HepG2 (cell line): ENCODE data around the gene HOXA11. TPM values are rescaled to one million over a fixed set of nuclear protein-coding genes. Genes with fewer than 3 reads are reported as not detected.

ENCODE experiments used
- ATF7 ChIP-seq, 2 experiments: fragments of 450-650 bp in 1 of 2; sonication (generic) in 1 of 2; formaldehyde crosslinking in 1 of 2; IDR thresholded peaks; 2 replicates each; pipeline versions ENCODE4 v1.4.0 to v1.6.1; 2016 to 2020; ENCODE audit warnings: antibody characterized with exemption in 1 of 2, mild to moderate bottlenecking in 1 of 2, missing genetic modification reagents in 1 of 2
- ERF ChIP-seq: IDR thresholded peaks from 2 replicates; pipeline ENCODE4 v1.6.1; 2018; ENCODE audit warnings: missing biosample characterization, missing genetic modification reagents
- HNF4A ChIP-seq: sonication (generic); formaldehyde crosslinking; IDR thresholded peaks from 2 replicates; pipeline ENCODE4 v1.4.0; 2020; ENCODE audit warnings: missing genetic modification reagents
- PRPF4 ChIP-seq: fragments of 200-400 bp; formaldehyde crosslinking; IDR thresholded peaks from 2 replicates; pipeline ENCODE4 v1.6.1; 2016; ENCODE audit warnings: low read length, low read depth; ENCODE audit not compliant: poor library complexity, severe bottlenecking
- SALL2 ChIP-seq: sonication (generic); formaldehyde crosslinking; IDR thresholded peaks from 2 replicates; pipeline ENCODE4 v1.8.1; 2023; ENCODE audit warnings: mild to moderate bottlenecking, missing genetic modification reagents, inconsistent platforms
- SIN3B ChIP-seq: fragments of 150-350 bp; IDR thresholded peaks from 2 replicates; pipeline ENCODE4 v1.6.1; 2014; ENCODE audit warnings: low read length
- SMARCE1 ChIP-seq: fragments of 450-650 bp; IDR thresholded peaks from 2 replicates; pipeline ENCODE4 v1.6.1; 2017; ENCODE audit warnings: borderline replicate concordance
- TCF7 ChIP-seq: sonication (generic); IDR thresholded peaks from 2 replicates; pipeline ENCODE4 v1.6.1; 2016; ENCODE audit warnings: antibody characterized with exemption, low read depth
- ZBTB7B ChIP-seq: sonication (generic); formaldehyde crosslinking; IDR thresholded peaks from 2 replicates; pipeline ENCODE4 v1.4.0; 2020; ENCODE audit warnings: missing genetic modification reagents
- ZFP37 ChIP-seq: sonication (generic); formaldehyde crosslinking; IDR thresholded peaks from 2 replicates; pipeline ENCODE4 v1.4.0; 2020; ENCODE audit warnings: missing genetic modification reagents, borderline replicate concordance
- ZNF253 ChIP-seq: sonication (generic); formaldehyde crosslinking; IDR thresholded peaks from 2 replicates; pipeline ENCODE4 v1.8.0; 2022; ENCODE audit warnings: mild to moderate bottlenecking, missing genetic modification reagents, borderline replicate concordance
- ZNF547 ChIP-seq: sonication (generic); formaldehyde crosslinking; IDR thresholded peaks from 2 replicates; pipeline ENCODE4 v1.5.1; 2020; ENCODE audit warnings: mild to moderate bottlenecking, missing genetic modification reagents
- ZNF562 ChIP-seq: sonication (generic); formaldehyde crosslinking; IDR thresholded peaks from 2 replicates; pipeline ENCODE4 v1.8.0; 2022; ENCODE audit warnings: missing genetic modification reagents, borderline replicate concordance
- polyA plus RNA-seq, 8 experiments: library from polyadenylated mRNA; depleted of rRNA in 3 of 8; stranded (reverse) in 7 of 8; unstranded in 1 of 8; fragments of >200 nt; fragmentation: Illumina TruSeq in 4 of 8; extraction: Trizol in 4 of 8; gene quantifications; 2 replicates each; pipeline versions ENCODE4 v1.2.1 to v1.2.3, GENCODE V29; 2011 to 2016; ENCODE audit warnings: low read depth in 4 of 8, missing spikeins in 1 of 8, mixed read lengths in 1 of 8; ENCODE audit not compliant: insufficient read depth in 1 of 8
- total RNA-seq, 5 experiments: library from RNA; depleted of rRNA; stranded (reverse); fragments of >200 nt; fragmentation: Illumina TruSeq; extraction: Trizol; gene quantifications; 2 replicates each; pipeline ENCODE4 v1.2.3, GENCODE V29; 2016; ENCODE audit warnings: low read depth in 1 of 5
- TF ChIP-seq, protein P1 (sequence below): IDR thresholded peaks from 2 replicates; pipeline ENCODE4 v1.4.0; 2020; ENCODE audit warnings: mild to moderate bottlenecking, missing genetic modification reagents
- TF ChIP-seq, protein P2 (sequence below): sonication (generic); formaldehyde crosslinking; IDR thresholded peaks from 2 replicates; pipeline ENCODE4 v1.5.0; 2020; ENCODE audit warnings: missing genetic modification reagents, mild to moderate bottlenecking, borderline replicate concordance
- TF ChIP-seq, protein P3 (sequence below): sonication (generic); formaldehyde crosslinking; IDR thresholded peaks from 2 replicates; pipeline ENCODE4 v1.4.0; 2020; ENCODE audit warnings: missing genetic modification reagents; ENCODE audit errors: not compliant biosample characterization
- TF ChIP-seq, protein P4 (sequence below): sonication (generic); formaldehyde crosslinking; IDR thresholded peaks from 2 replicates; pipeline ENCODE4 v1.4.0; 2020; ENCODE audit warnings: missing genetic modification reagents
- TF ChIP-seq, protein P5 (sequence below): fragments of 450-650 bp; IDR thresholded peaks from 2 replicates; pipeline ENCODE4 v1.6.1; 2017; ENCODE audit warnings: mild to moderate bottlenecking

The HOXA11 gene
- total and polyA plus RNA-seq, 2 of the 13 experiments (the other 11 are each of a cell fraction or from before 2014, with no cell fraction given) = not detected

DNA sequence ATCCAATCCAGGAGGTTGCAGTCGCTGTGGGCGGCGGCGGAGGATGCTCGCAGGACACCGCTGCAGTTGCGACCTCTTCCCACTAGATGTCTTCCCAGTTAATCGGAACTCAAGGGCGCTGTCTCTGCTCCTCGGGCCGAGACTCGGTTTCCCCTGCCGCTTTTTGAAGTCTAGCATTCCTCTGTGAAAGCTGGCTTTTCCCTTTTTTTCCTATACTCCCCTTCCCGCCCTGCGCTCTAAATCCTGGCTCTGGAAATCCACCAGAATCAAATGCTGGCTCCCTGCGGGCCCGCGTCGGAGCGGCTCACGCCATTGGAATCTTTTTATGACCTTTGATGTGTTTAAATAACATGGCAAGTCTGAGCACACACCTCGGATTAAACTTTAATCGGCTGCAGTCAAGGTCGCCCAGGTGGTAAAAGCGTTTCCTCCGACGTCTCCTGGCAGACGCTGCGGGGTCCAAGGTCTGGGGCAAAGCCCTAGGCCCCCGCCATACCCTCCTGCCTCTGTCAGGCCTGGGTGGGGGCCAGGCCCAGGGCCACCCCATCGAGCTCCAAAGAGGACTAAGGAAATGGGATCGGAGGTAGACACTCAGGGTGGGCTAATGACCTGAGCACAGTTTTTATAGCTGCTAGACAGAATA lies 25.5 kb upstream of the HOXA11 start (continued):
- TF ChIP-seq ATF7 (IDR thresholded peaks at IDR 0.05) (no peak), ATF7 (CRISPR knock-in tag; IDR thresholded peaks at IDR 0.05) (no peak), ZBTB7B (peak; percentile 22; the same call in 1 of the 2 replicates), TCF7 (peak; percentile 22; the same call in 1 of the 2 replicates), HNF4A (peak; percentile 52), ZNF253 (no peak), SALL2 (CRISPR knock-in tag) (no peak), ZNF562 (CRISPR knock-in tag) (no peak), PRPF4 (no peak), SIN3B (no peak), ZFP37 (CRISPR knock-in tag) (no peak), ZNF547 (CRISPR knock-in tag) (0 out of 2 replicates have a peak, but pooled peaks have one; percentile 40), ERF (no peak), SMARCE1 (no peak)
- TF ChIP-seq, protein P1, sequence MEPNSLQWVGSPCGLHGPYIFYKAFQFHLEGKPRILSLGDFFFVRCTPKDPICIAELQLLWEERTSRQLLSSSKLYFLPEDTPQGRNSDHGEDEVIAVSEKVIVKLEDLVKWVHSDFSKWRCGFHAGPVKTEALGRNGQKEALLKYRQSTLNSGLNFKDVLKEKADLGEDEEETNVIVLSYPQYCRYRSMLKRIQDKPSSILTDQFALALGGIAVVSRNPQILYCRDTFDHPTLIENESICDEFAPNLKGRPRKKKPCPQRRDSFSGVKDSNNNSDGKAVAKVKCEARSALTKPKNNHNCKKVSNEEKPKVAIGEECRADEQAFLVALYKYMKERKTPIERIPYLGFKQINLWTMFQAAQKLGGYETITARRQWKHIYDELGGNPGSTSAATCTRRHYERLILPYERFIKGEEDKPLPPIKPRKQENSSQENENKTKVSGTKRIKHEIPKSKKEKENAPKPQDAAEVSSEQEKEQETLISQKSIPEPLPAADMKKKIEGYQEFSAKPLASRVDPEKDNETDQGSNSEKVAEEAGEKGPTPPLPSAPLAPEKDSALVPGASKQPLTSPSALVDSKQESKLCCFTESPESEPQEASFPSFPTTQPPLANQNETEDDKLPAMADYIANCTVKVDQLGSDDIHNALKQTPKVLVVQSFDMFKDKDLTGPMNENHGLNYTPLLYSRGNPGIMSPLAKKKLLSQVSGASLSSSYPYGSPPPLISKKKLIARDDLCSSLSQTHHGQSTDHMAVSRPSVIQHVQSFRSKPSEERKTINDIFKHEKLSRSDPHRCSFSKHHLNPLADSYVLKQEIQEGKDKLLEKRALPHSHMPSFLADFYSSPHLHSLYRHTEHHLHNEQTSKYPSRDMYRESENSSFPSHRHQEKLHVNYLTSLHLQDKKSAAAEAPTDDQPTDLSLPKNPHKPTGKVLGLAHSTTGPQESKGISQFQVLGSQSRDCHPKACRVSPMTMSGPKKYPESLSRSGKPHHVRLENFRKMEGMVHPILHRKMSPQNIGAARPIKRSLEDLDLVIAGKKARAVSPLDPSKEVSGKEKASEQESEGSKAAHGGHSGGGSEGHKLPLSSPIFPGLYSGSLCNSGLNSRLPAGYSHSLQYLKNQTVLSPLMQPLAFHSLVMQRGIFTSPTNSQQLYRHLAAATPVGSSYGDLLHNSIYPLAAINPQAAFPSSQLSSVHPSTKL = no peak
- TF ChIP-seq, protein P2, sequence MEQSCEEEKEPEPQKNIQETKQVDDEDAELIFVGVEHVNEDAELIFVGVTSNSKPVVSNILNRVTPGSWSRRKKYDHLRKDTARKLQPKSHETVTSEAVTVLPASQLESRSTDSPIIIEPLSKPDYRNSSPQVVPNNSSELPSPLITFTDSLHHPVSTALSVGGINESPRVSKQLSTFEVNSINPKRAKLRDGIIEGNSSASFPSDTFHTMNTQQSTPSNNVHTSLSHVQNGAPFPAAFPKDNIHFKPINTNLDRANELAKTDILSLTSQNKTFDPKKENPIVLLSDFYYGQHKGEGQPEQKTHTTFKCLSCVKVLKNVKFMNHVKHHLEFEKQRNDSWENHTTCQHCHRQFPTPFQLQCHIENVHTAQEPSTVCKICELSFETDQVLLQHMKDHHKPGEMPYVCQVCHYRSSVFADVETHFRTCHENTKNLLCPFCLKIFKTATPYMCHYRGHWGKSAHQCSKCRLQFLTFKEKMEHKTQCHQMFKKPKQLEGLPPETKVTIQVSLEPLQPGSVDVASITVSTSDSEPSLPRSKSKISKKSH (CRISPR knock-in tag) = no peak
- TF ChIP-seq, protein P3, sequence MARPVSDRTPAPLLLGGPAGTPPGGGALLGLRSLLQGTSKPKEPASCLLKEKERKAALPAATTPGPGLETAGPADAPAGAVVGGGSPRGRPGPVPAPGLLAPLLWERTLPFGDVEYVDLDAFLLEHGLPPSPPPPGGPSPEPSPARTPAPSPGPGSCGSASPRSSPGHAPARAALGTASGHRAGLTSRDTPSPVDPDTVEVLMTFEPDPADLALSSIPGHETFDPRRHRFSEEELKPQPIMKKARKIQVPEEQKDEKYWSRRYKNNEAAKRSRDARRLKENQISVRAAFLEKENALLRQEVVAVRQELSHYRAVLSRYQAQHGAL (CRISPR knock-in tag) = no peak
- TF ChIP-seq, protein P4, sequence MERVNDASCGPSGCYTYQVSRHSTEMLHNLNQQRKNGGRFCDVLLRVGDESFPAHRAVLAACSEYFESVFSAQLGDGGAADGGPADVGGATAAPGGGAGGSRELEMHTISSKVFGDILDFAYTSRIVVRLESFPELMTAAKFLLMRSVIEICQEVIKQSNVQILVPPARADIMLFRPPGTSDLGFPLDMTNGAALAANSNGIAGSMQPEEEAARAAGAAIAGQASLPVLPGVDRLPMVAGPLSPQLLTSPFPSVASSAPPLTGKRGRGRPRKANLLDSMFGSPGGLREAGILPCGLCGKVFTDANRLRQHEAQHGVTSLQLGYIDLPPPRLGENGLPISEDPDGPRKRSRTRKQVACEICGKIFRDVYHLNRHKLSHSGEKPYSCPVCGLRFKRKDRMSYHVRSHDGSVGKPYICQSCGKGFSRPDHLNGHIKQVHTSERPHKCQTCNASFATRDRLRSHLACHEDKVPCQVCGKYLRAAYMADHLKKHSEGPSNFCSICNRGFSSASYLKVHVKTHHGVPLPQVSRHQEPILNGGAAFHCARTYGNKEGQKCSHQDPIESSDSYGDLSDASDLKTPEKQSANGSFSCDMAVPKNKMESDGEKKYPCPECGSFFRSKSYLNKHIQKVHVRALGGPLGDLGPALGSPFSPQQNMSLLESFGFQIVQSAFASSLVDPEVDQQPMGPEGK (CRISPR knock-in tag) = peak; percentile 49
- TF ChIP-seq, protein P5, sequence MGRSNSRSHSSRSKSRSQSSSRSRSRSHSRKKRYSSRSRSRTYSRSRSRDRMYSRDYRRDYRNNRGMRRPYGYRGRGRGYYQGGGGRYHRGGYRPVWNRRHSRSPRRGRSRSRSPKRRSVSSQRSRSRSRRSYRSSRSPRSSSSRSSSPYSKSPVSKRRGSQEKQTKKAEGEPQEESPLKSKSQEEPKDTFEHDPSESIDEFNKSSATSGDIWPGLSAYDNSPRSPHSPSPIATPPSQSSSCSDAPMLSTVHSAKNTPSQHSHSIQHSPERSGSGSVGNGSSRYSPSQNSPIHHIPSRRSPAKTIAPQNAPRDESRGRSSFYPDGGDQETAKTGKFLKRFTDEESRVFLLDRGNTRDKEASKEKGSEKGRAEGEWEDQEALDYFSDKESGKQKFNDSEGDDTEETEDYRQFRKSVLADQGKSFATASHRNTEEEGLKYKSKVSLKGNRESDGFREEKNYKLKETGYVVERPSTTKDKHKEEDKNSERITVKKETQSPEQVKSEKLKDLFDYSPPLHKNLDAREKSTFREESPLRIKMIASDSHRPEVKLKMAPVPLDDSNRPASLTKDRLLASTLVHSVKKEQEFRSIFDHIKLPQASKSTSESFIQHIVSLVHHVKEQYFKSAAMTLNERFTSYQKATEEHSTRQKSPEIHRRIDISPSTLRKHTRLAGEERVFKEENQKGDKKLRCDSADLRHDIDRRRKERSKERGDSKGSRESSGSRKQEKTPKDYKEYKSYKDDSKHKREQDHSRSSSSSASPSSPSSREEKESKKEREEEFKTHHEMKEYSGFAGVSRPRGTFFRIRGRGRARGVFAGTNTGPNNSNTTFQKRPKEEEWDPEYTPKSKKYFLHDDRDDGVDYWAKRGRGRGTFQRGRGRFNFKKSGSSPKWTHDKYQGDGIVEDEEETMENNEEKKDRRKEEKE = no peak
